HG03558 (cell line): ENCODE data around the gene PIP5K1C.

ENCODE experiments used
- ATAC-seq: cut with Tn5 transposase; IDR thresholded peaks from one replicate; pipeline ENCODE4 v1.9.1; 2021; ENCODE audit warnings: moderate number of reproducible peaks; ENCODE audit not compliant: unreplicated experiment; ENCODE audit errors: extremely low read depth

PIP5K1C gene

GRCh38 chr19:3722443-3723109 lies 22.3 kb upstream of the PIP5K1C start:
- no peak for ATAC-seq

- no peak for ATAC-seq
These were observed 21.7 kb upstream of the PIP5K1C start for GRCh38 chr19:3721887-3722442.

- ATAC-seq = no peak
These were observed 21.0 kb upstream of the PIP5K1C start for GRCh38 chr19:3721131-3721886.

GRCh38 chr19:3720349-3720917 lies 20.2 kb upstream of the PIP5K1C start:
- ATAC-seq = no peak

- no peak for ATAC-seq
These were observed 19.6 kb upstream of the PIP5K1C start for GRCh38 chr19:3719868-3720267.

- ATAC-seq = no peak
These were observed 15.9 kb upstream of the PIP5K1C start for GRCh38 chr19:3716147-3716668.

- no peak for ATAC-seq
These were observed 12.7 kb upstream of the PIP5K1C start for GRCh38 chr19:3712663-3713611.

- no peak for ATAC-seq
These were observed 10.1 kb upstream of the PIP5K1C start for GRCh38 chr19:3710265-3710812.

GRCh38 chr19:3708207-3708931 lies 8.1 kb upstream of the PIP5K1C start, which contains the start of gene TJP3:
TJP3 (plus strand) TSS chr19:3708384; CDS start chr19:3728433, 20,049 bp downstream.
- no peak for ATAC-seq

GRCh38 chr19:3707868-3708206 lies 7.6 kb upstream of the PIP5K1C start:
- ATAC-seq = no peak

- no peak for ATAC-seq
These were observed 932 bp upstream of the PIP5K1C start for GRCh38 chr19:3701200-3701599.

GRCh38 chr19:3699741-3700241 lies 477 bp downstream of the PIP5K1C start:
- ATAC-seq = no peak

GRCh38 chr19:3698974-3699740 lies 1.1 kb downstream of the PIP5K1C start:
- no peak for ATAC-seq

GRCh38 chr19:3698386-3698950 lies 1.8 kb downstream of the PIP5K1C start:
- no peak for ATAC-seq

GRCh38 chr19:3697671-3698385 lies 2.4 kb downstream of the PIP5K1C start:
- ATAC-seq = no peak

- ATAC-seq = no peak
These were observed 3.2 kb downstream of the PIP5K1C start for GRCh38 chr19:3697094-3697493.

- no peak for ATAC-seq
These were observed 3.6 kb downstream of the PIP5K1C start for GRCh38 chr19:3696660-3696995.
